OCI-LY1 (cell line): Measurements from ENCODE around the gene ORAI3.

ENCODE experiments used
- H2AFZ ChIP-seq: fragments of 200-600 bp; sonication (generic), shearing (Covaris generic); 2 replicates; pipeline ENCODE4 v1.6.0; 2014; ENCODE audit warnings: antibody characterized with exemption, mild to moderate bottlenecking, low read length
- H3F3A ChIP-seq: fragments of 200-600 bp; sonication (generic), shearing (Covaris generic); 2 replicates; pipeline ENCODE4 v1.6.0; 2014; ENCODE audit warnings: mild to moderate bottlenecking, antibody characterized with exemption, low read length, moderate library complexity; ENCODE audit not compliant: insufficient read depth
- H3K27ac ChIP-seq: fragments of 200-600 bp; sonication (generic); 2 replicates; pipeline ENCODE4 v1.5.1; 2014; ENCODE audit warnings: low read length, mixed run types, mild to moderate bottlenecking, low read depth; ENCODE audit not compliant: poor library complexity, severe bottlenecking
- H3K27me3 ChIP-seq: fragments of 200-600 bp; sonication (generic); 2 replicates; pipeline ENCODE4 v1.6.0; 2014; ENCODE audit warnings: antibody characterized with exemption, mild to moderate bottlenecking, low read length, moderate library complexity; ENCODE audit not compliant: insufficient read depth
- H3K36me3 ChIP-seq: fragments of 200-600 bp; sonication (generic); 2 replicates; pipeline ENCODE4 v1.6.1; 2014; ENCODE audit warnings: mild to moderate bottlenecking, antibody characterized with exemption, low read length, moderate library complexity, mixed read lengths; ENCODE audit not compliant: insufficient read depth
- H3K4me1 ChIP-seq: fragments of 200-600 bp; sonication (generic); 2 replicates; pipeline ENCODE4 v1.5.1; 2014; ENCODE audit warnings: mild to moderate bottlenecking, low read length, moderate library complexity; ENCODE audit not compliant: insufficient read depth, severe bottlenecking
- H3K4me2 ChIP-seq: fragments of 200-600 bp; sonication (generic), shearing (Covaris generic); 2 replicates; pipeline ENCODE4 v1.6.1; 2014; ENCODE audit warnings: low read length
- H3K4me3 ChIP-seq: fragments of 200-600 bp; sonication (generic); 2 replicates; pipeline ENCODE4 v1.5.1; 2014; ENCODE audit warnings: low read length, low read depth, mild to moderate bottlenecking, mixed read lengths; ENCODE audit not compliant: poor library complexity, severe bottlenecking
- H3K79me2 ChIP-seq: fragments of 200-600 bp; shearing (Covaris generic); 2 replicates; pipeline ENCODE4 v1.6.1; 2016; ENCODE audit warnings: mixed run types, low read length, mixed read lengths; ENCODE audit not compliant: insufficient read depth
- H3K9ac ChIP-seq: fragments of 200-600 bp; sonication (generic), shearing (Covaris generic); 2 replicates; pipeline ENCODE4 v1.6.1; 2014; ENCODE audit warnings: mild to moderate bottlenecking, low read length, mixed read lengths
- H3K9me2 ChIP-seq: fragments of 200-600 bp; sonication (generic), shearing (Covaris generic); 2 replicates; pipeline ENCODE4 v1.6.1; 2014; ENCODE audit warnings: low read depth, mild to moderate bottlenecking, low read length, mixed read lengths
- H3K9me3 ChIP-seq: fragments of 200-600 bp; shearing (Covaris generic); 2 replicates; pipeline ENCODE4 v1.6.1; 2014; ENCODE audit warnings: low read length, mixed read lengths
- H4K20me1 ChIP-seq: fragments of 200-600 bp; sonication (generic), shearing (Covaris generic); 2 replicates; pipeline ENCODE4 v1.6.0; 2016; ENCODE audit warnings: mild to moderate bottlenecking, low read length; ENCODE audit not compliant: insufficient read depth
- CTCF ChIP-seq: fragments of 200-600 bp; sonication (generic), shearing (Covaris generic); IDR thresholded peaks from 2 replicates; pipeline ENCODE4 v1.5.1; 2017; ENCODE audit warnings: mild to moderate bottlenecking, antibody characterized with exemption, low read length, moderate library complexity, mixed read lengths
- EZH2 ChIP-seq: fragments of 200-600 bp; sonication (generic), shearing (Covaris generic); IDR thresholded peaks from 2 replicates; pipeline ENCODE4 v1.8.0; 2017; ENCODE audit warnings: borderline replicate concordance, mixed run types, mild to moderate bottlenecking, antibody characterized with exemption, low read length, moderate library complexity, mixed read lengths

Gene ORAI3

GRCh38 chr16:30957456-30958174 is 8.7 kb downstream of the ORAI3 start, which contains the start of gene SETD1A:
TSS of gene SETD1A (plus strand) at chr16:30957754. CDS start at chr16:30958732, 978 bp downstream.
- H3K27me3 ChIP-seq: no peaks in the 10 kb centered on the region
- no peaks in the 10 kb centered on the region for H4K20me1 ChIP-seq
- no peaks in the 10 kb centered on the region for H3K9me3 ChIP-seq
- peak within 1 kb of the TSS; percentile 86 for H3K4me3 ChIP-seq
- peak within 1 kb of the TSS; percentile 96; the same call in 1 of the 2 replicates for H2AFZ ChIP-seq
- H3K27ac ChIP-seq: peak within 1 kb of the TSS; percentile 90
- H3K4me2 ChIP-seq: peak within 1 kb of the TSS; percentile 96
- H3K9me2 ChIP-seq: no peaks in the 10 kb centered on the region
- peak within 1 kb of the TSS; percentile 100 for H3K9ac ChIP-seq
- TF ChIP-seq CTCF: no peak
- no peak for TF ChIP-seq EZH2
- 0 out of 2 replicates have a peak, but pooled peaks cover 4% of the 10 kb centered on the region for H3K79me2 ChIP-seq
- H3K4me1 ChIP-seq: peaks cover 18% of the 10 kb centered on the region
- no peaks in the 10 kb centered on the region for H3F3A ChIP-seq
- H3K36me3 ChIP-seq: peaks cover 41% of the 10 kb centered on the region

GRCh38 chr16:30958175-30959079 is 9.6 kb downstream of the ORAI3 start:
- Histone ChIP-seq H3K36me3 (peaks cover 49% of the 10 kb centered on the region), H3K79me2 (0 out of 2 replicates have a peak, but pooled peaks cover 4% of the 10 kb centered on the region), H3K4me3 (peak overlapping the region; percentile 86), H4K20me1 (no peaks in the 10 kb centered on the region), H3K9ac (peak overlapping the region; percentile 100), H3K9me3 (no peaks in the 10 kb centered on the region), H3K27ac (peak overlapping the region; percentile 25), H3K27me3 (no peaks in the 10 kb centered on the region), H3K9me2 (no peaks in the 10 kb centered on the region), H3K4me1 (peaks cover 18% of the 10 kb centered on the region), H3F3A (no peaks in the 10 kb centered on the region), H2AFZ (no peak overlapping the region), H3K4me2 (peak overlapping the region; percentile 96)
- TF ChIP-seq EZH2 (no peak), CTCF (no peak)

GRCh38 chr16:30961384-30961783 is 12.5 kb downstream of the ORAI3 start:
- Histone ChIP-seq H3K79me2 (0 out of 2 replicates have a peak, but pooled peaks cover 4% of the 10 kb centered on the region), H3F3A (no peaks in the 10 kb centered on the region), H3K4me3 (no peak overlapping the region), H3K9ac (no peak overlapping the region), H4K20me1 (no peaks in the 10 kb centered on the region), H3K9me3 (no peaks in the 10 kb centered on the region), H3K9me2 (no peaks in the 10 kb centered on the region), H3K27me3 (no peaks in the 10 kb centered on the region), H3K36me3 (peaks cover 77% of the 10 kb centered on the region), H3K4me2 (no peak overlapping the region), H3K4me1 (peaks cover 13% of the 10 kb centered on the region), H2AFZ (no peak overlapping the region), H3K27ac (no peak overlapping the region)
- TF ChIP-seq CTCF (no peak), EZH2 (no peak)
